ENCODE data around the gene SCGB3A2.

Gene SCGB3A2

GRCh38 chr5:147876141-147876540 is 2.4 kb upstream of the SCGB3A2 start:
- Histone ChIP-seq H3K27ac (replicated peaks) (no peak overlapping the region), H3K4me3 (replicated peaks; ENCODE audit: insufficient read depth, low read length) (no peak overlapping the region), H3K27me3 (ENCODE audit: insufficient read depth, poor library complexity, severe bottlenecking) (peaks cover 6% of the 10 kb centered on the region)
- no peak for TF ChIP-seq SPI1 (IDR thresholded peaks at IDR 0.05; ENCODE audit: borderline replicate concordance, low read depth)
- no peak for TF ChIP-seq REST (IDR thresholded peaks at IDR 0.05; ENCODE audit: insufficient replicate concordance, low read depth)
- no peak for TF ChIP-seq GABPA (IDR thresholded peaks at IDR 0.05; ENCODE audit: low read depth)
- no peak for TF ChIP-seq CTCF (IDR thresholded peaks at IDR 0.05; ENCODE audit: insufficient read depth, low read length)
- TF ChIP-seq POLR2AphosphoS5 (IDR thresholded peaks at IDR 0.05; ENCODE audit: low read depth): no peak
- DNase-seq (ENCODE audit: low read depth in 1 of 2, low spot score in 1 of 2): no peak

- H3K27me3 ChIP-seq (ENCODE audit: insufficient read depth, poor library complexity, severe bottlenecking): peaks cover 6% of the 10 kb centered on the region
Measured at GRCh38 chr5:147876626-147877025, 1.9 kb upstream of the SCGB3A2 start.

GRCh38 chr5:147879784-147880183 is 1.3 kb downstream of the SCGB3A2 start:
- no peak for DNase-seq (ENCODE audit: low read depth in 1 of 2, low spot score in 1 of 2)
- H3K27ac ChIP-seq (replicated peaks): no peak overlapping the region
- H3K27me3 ChIP-seq (ENCODE audit: insufficient read depth, poor library complexity, severe bottlenecking): peaks cover 9% of the 10 kb centered on the region
- TF ChIP-seq SPI1 (IDR thresholded peaks at IDR 0.05; ENCODE audit: borderline replicate concordance, low read depth) (no peak), CTCF (IDR thresholded peaks at IDR 0.05; ENCODE audit: insufficient read depth, low read length) (no peak), POLR2AphosphoS5 (IDR thresholded peaks at IDR 0.05; ENCODE audit: low read depth) (no peak), REST (IDR thresholded peaks at IDR 0.05; ENCODE audit: insufficient replicate concordance, low read depth) (no peak), GABPA (IDR thresholded peaks at IDR 0.05; ENCODE audit: low read depth) (no peak)
- H3K4me3 ChIP-seq (replicated peaks; ENCODE audit: insufficient read depth, low read length): no peak overlapping the region

More at GRCh38 chr5:147876626-147877025, 1.9 kb upstream of the SCGB3A2 start:
- no peak overlapping the region for H3K27ac ChIP-seq (replicated peaks)
- TF ChIP-seq POLR2AphosphoS5 (IDR thresholded peaks at IDR 0.05; ENCODE audit: low read depth): no peak
- no peak for TF ChIP-seq SPI1 (IDR thresholded peaks at IDR 0.05; ENCODE audit: borderline replicate concordance, low read depth)
- TF ChIP-seq REST (IDR thresholded peaks at IDR 0.05; ENCODE audit: insufficient replicate concordance, low read depth): no peak
- TF ChIP-seq GABPA (IDR thresholded peaks at IDR 0.05; ENCODE audit: low read depth): no peak
- TF ChIP-seq CTCF (IDR thresholded peaks at IDR 0.05; ENCODE audit: insufficient read depth, low read length): no peak
- no peak for DNase-seq (ENCODE audit: low read depth in 1 of 2, low spot score in 1 of 2)
- no peak overlapping the region for H3K4me3 ChIP-seq (replicated peaks; ENCODE audit: insufficient read depth, low read length)

All from HL-60 (cell line).